Measurements from ENCODE around the gene ALKBH7. TPM values are rescaled to one million over a fixed set of nuclear protein-coding genes. Genes with fewer than 3 reads are reported as not detected.

The ALKBH7 gene
- total RNA-seq, 1 experiment from 2014 or later = 70.0 TPM

GRCh38 chr19:6424195-6424938 lies 51.8 kb downstream of the ALKBH7 start, which contains the start of gene KHSRP:
Gene KHSRP, minus strand, starts transcription at chr19:6424811. Its CDS starts 110 bp downstream, at chr19:6424701.
- Mint-ChIP-seq H3K4me3 (ENCODE audit: unreplicated experiment) (peak within 1 kb of the TSS; percentile 96), H3K4me1 (ENCODE audit: low read depth, unreplicated experiment) (peaks cover 6% of the 10 kb centered on the region), H3K36me3 (ENCODE audit: insufficient read depth, unreplicated experiment) (peaks cover 52% of the 10 kb centered on the region), H3K27me3 (ENCODE audit: insufficient read depth, unreplicated experiment) (no peaks in the 10 kb centered on the region), H3K27ac (ENCODE audit: unreplicated experiment) (peak within 1 kb of the TSS; percentile 95), H3K9me3 (ENCODE audit: unreplicated experiment) (no peaks in the 10 kb centered on the region)
- Histone ChIP-seq H3K36me3 (ENCODE audit: control insufficient read depth, insufficient read depth, low read length) (peaks cover 2% of the 10 kb centered on the region), H3K4me3 (ENCODE audit: low read depth, low read length) (peak within 1 kb of the TSS; percentile 92), H3K4me1 (peaks cover 20% of the 10 kb centered on the region), H3K27me3 (replicated peaks; ENCODE audit: control insufficient read depth, insufficient read depth, low read length) (no peaks in the 10 kb centered on the region), H3K9me3 (no peaks in the 10 kb centered on the region)
- ChIA-PET POLR2A (interaction anchor here (0.5 to 2.0 kb wide), 7 partner anchors 12 to 63 kb away, joined by 3 to 27 read pairs (median 9); partner anchors contain the start of genes ALKBH7, CLPP and SLC25A23), CTCF (interaction anchor here (0.6 to 2.0 kb wide), 8 partner anchors 13 to 1475 kb away, joined by 3 to 6 read pairs (median 4); partner anchors contain the start of genes ALKBH7 and SLC25A23)
- DNase-seq = peak in 1 of 2 experiments; percentile 36
- no TSS peak for BruUV-seq (replicated peaks)
- no peak for TF ChIP-seq CTCF (IDR thresholded peaks at IDR 0.05; ENCODE audit: insufficient read depth in 1 of 2, low read depth in 1 of 2, low read length in 1 of 2, severe bottlenecking in 1 of 2, unreplicated experiment in 1 of 2)
- intact Hi-C loops (cut with micrococcal nuclease; ENCODE audit: unreplicated experiment) = loop anchor here (2.0 to 10.0 kb wide), 2 partner anchors 40 to 150 kb away; partner anchors contain the start of genes CRB3 and MLLT1

Small RNA genes within 50 kb of the gene (microRNA-seq; reads per million reads assigned to microRNA genes)
- gene MIR3940 (13.4 reads per million, percentile 53 among the genes with 10 or more reads in this experiment), gene MIR6790 (not detected), gene MIR6885 (1.9 reads per million, percentile 5 among the genes with 10 or more reads in this experiment)

Other genes starting within 250 kb of the ALKBH7 start
- not detected in 2 replicates for gene ACSBG2, start 237.1 kb upstream of the ALKBH7 start, total RNA-seq (2022)
- gene MLLT1, start 92.8 kb upstream of the ALKBH7 start, total RNA-seq (2022) = 60.0 and 63.2 TPM in 2 replicates
- not detected in 2 replicates for gene ACER1, start 39.2 kb upstream of the ALKBH7 start, total RNA-seq (2022)
- 86.8 and 93.5 TPM in 2 replicates for gene CLPP, start 11.3 kb upstream of the ALKBH7 start, total RNA-seq (2022)
- 2.9 and 3.4 TPM in 2 replicates for gene PSPN, start 3.1 kb downstream of the ALKBH7 start, total RNA-seq (2022)
- 66.6 and 77.4 TPM in 2 replicates for gene GTF2F1, start 20.4 kb downstream of the ALKBH7 start, total RNA-seq (2022)
- 589 and 610 TPM in 2 replicates for gene KHSRP, start 52.0 kb downstream of the ALKBH7 start, total RNA-seq (2022)
- 0.23 TPM in 1 of 2 replicates, not detected in the other for gene SLC25A41, start 61.0 kb downstream of the ALKBH7 start, total RNA-seq (2022)
- gene SLC25A23, start 87.0 kb downstream of the ALKBH7 start, total RNA-seq (2022) = 70.5 and 73.5 TPM in 2 replicates
- 53.9 and 54.5 TPM in 2 replicates for gene CRB3, start 91.5 kb downstream of the ALKBH7 start, total RNA-seq (2022)
- 3.5 and 4.4 TPM in 2 replicates for gene DENND1C, start 109.0 kb downstream of the ALKBH7 start, total RNA-seq (2022)
- gene TUBB4A, start 129.5 kb downstream of the ALKBH7 start, total RNA-seq (2022) = 3.8 and 6.0 TPM in 2 replicates
- gene TNFSF9, start 158.2 kb downstream of the ALKBH7 start, total RNA-seq (2022) = 0.77 and 1.3 TPM in 2 replicates
- not detected in 2 replicates for gene CD70, start 218.4 kb downstream of the ALKBH7 start, total RNA-seq (2022)

Measured in Caco-2 (cell line).